HEK293 (cell line): Measurements from ENCODE around the gene BTBD19.
A peak's percentile ranks its signal among the peaks of the same experiment; 100 is the strongest.

Experiments
- BCL6B ChIP-seq: fragments of 450-650 bp; formaldehyde crosslinking; IDR thresholded peaks from 2 replicates; pipeline ENCODE4 v1.5.1; 2017; ENCODE audit warnings: missing biosample characterization, missing genetic modification characterization
- GLI4 ChIP-seq: fragments of 450-650 bp; formaldehyde crosslinking; IDR thresholded peaks from 2 replicates; pipeline ENCODE4 v1.5.1; 2016; ENCODE audit warnings: missing biosample characterization, missing genetic modification characterization
- KLF1 ChIP-seq: fragments of 450-650 bp; formaldehyde crosslinking; IDR thresholded peaks from 2 replicates; pipeline ENCODE4 v1.5.1; 2016; ENCODE audit warnings: missing biosample characterization, missing genetic modification characterization
- KLF9 ChIP-seq: fragments of 450-650 bp; formaldehyde crosslinking; IDR thresholded peaks from 2 replicates; pipeline ENCODE4 v1.5.1; 2016; ENCODE audit warnings: missing biosample characterization, missing genetic modification characterization, low read depth
- MZF1 ChIP-seq: fragments of 450-650 bp; formaldehyde crosslinking; IDR thresholded peaks from 2 replicates; pipeline ENCODE4 v1.5.1; 2017; ENCODE audit warnings: missing biosample characterization, missing genetic modification characterization, borderline replicate concordance
- PBX3 ChIP-seq: sonication (generic); formaldehyde crosslinking; IDR thresholded peaks from 2 replicates; pipeline ENCODE4 v1.8.1; 2022; ENCODE audit warnings: mild to moderate bottlenecking, moderate library complexity, missing genetic modification reagents
- REPIN1 ChIP-seq: fragments of 450-650 bp; formaldehyde crosslinking; IDR thresholded peaks from 2 replicates; pipeline ENCODE4 v1.5.1; 2017; ENCODE audit warnings: missing biosample characterization, missing genetic modification characterization, low read depth
- SALL2 ChIP-seq: fragments of 450-650 bp; formaldehyde crosslinking; IDR thresholded peaks from 2 replicates; pipeline ENCODE4 v1.5.0; 2017; ENCODE audit warnings: missing biosample characterization, mild to moderate bottlenecking, missing genetic modification characterization, borderline replicate concordance
- SETDB1 ChIP-seq: IDR thresholded peaks from one replicate; pipeline ENCODE4 v1.6.1; 2017; ENCODE audit warnings: mild to moderate bottlenecking, low read length, moderate library complexity, mixed read lengths; ENCODE audit not compliant: insufficient read length
- SP2 ChIP-seq: fragments of 450-650 bp; formaldehyde crosslinking; IDR thresholded peaks from 2 replicates; pipeline ENCODE4 v1.5.1; 2016; ENCODE audit warnings: missing biosample characterization, missing genetic modification characterization
- ZBTB17 ChIP-seq: fragments of 450-650 bp; formaldehyde crosslinking; IDR thresholded peaks from 2 replicates; pipeline ENCODE4 v1.5.1; 2016; ENCODE audit warnings: missing biosample characterization, missing genetic modification characterization
- ZBTB21 ChIP-seq: fragments of 450-650 bp; formaldehyde crosslinking; IDR thresholded peaks from 2 replicates; pipeline ENCODE4 v1.5.1; 2017; ENCODE audit warnings: missing biosample characterization, missing genetic modification characterization
- ZNF132 ChIP-seq: fragments of 450-650 bp; formaldehyde crosslinking; IDR thresholded peaks from 2 replicates; pipeline ENCODE4 v1.5.1; 2017; ENCODE audit warnings: missing biosample characterization, missing genetic modification characterization, borderline replicate concordance
- ZNF138 ChIP-seq: fragments of 450-650 bp; formaldehyde crosslinking; IDR thresholded peaks from 2 replicates; pipeline ENCODE4 v1.5.1; 2016; ENCODE audit warnings: missing biosample characterization, missing genetic modification characterization, borderline replicate concordance
- ZNF184 ChIP-seq: fragments of 450-650 bp; IDR thresholded peaks from 2 replicates; pipeline ENCODE4 v1.5.1; 2018; ENCODE audit warnings: missing biosample characterization, mild to moderate bottlenecking, missing genetic modification characterization
- ZNF202 ChIP-seq: fragments of 450-650 bp; formaldehyde crosslinking; IDR thresholded peaks from 2 replicates; pipeline ENCODE4 v1.5.1; 2016; ENCODE audit warnings: missing biosample characterization, missing genetic modification characterization, borderline replicate concordance
- ZNF221 ChIP-seq: fragments of 450-650 bp; formaldehyde crosslinking; IDR thresholded peaks from 2 replicates; pipeline ENCODE4 v1.5.1; 2017; ENCODE audit warnings: missing biosample characterization, missing genetic modification characterization, borderline replicate concordance
- ZNF248 ChIP-seq: fragments of 450-650 bp; formaldehyde crosslinking; IDR thresholded peaks from 2 replicates; pipeline ENCODE4 v1.5.1; 2017; ENCODE audit warnings: missing biosample characterization, missing genetic modification characterization
- ZNF302 ChIP-seq: fragments of 450-650 bp; formaldehyde crosslinking; IDR thresholded peaks from 2 replicates; pipeline ENCODE4 v1.5.1; 2016; ENCODE audit warnings: missing biosample characterization, missing genetic modification characterization, low read depth
- ZNF354C ChIP-seq: fragments of 450-650 bp; formaldehyde crosslinking; IDR thresholded peaks from 2 replicates; pipeline ENCODE4 v1.5.1; 2016; ENCODE audit warnings: missing biosample characterization, missing genetic modification characterization, low read depth, borderline replicate concordance
- ZNF510 ChIP-seq: fragments of 450-650 bp; formaldehyde crosslinking; IDR thresholded peaks from 2 replicates; pipeline ENCODE4 v1.5.1; 2018; ENCODE audit warnings: mild to moderate bottlenecking, missing genetic modification characterization, missing biosample characterization; ENCODE audit not compliant: insufficient replicate concordance
- ZNF518A ChIP-seq: fragments of 450-650 bp; formaldehyde crosslinking; conservative IDR thresholded peaks from 2 replicates; pipeline ENCODE4 v1.5.1; 2016; ENCODE audit warnings: low read depth, missing biosample characterization, missing genetic modification characterization
- ZNF549 ChIP-seq: fragments of 450-650 bp; IDR thresholded peaks from 2 replicates; pipeline ENCODE4 v1.5.1; 2018; ENCODE audit warnings: missing biosample characterization, missing genetic modification characterization, mild to moderate bottlenecking, inconsistent platforms, moderate library complexity
- ZNF596 ChIP-seq: fragments of 450-650 bp; IDR thresholded peaks from 2 replicates; pipeline ENCODE4 v1.5.0; 2018; ENCODE audit warnings: missing biosample characterization, mild to moderate bottlenecking, missing genetic modification characterization, moderate library complexity
- ZNF610 ChIP-seq: fragments of 450-650 bp; formaldehyde crosslinking; IDR thresholded peaks from 2 replicates; pipeline ENCODE4 v1.5.1; 2016; ENCODE audit warnings: missing biosample characterization, missing genetic modification characterization, borderline replicate concordance
- ZNF621 ChIP-seq: fragments of 450-650 bp; formaldehyde crosslinking; IDR thresholded peaks from 2 replicates; pipeline ENCODE4 v1.5.1; 2017; ENCODE audit warnings: missing biosample characterization, missing genetic modification characterization
- ZNF624 ChIP-seq: fragments of 450-650 bp; formaldehyde crosslinking; IDR thresholded peaks from 2 replicates; pipeline ENCODE4 v1.5.1; 2017; ENCODE audit warnings: missing biosample characterization, missing genetic modification characterization
- ZNF658 ChIP-seq: fragments of 450-650 bp; formaldehyde crosslinking; IDR thresholded peaks from 2 replicates; pipeline ENCODE4; 2016; ENCODE audit warnings: missing biosample characterization, missing genetic modification characterization
- ZNF704 ChIP-seq: fragments of 450-650 bp; formaldehyde crosslinking; IDR thresholded peaks from 2 replicates; pipeline ENCODE4 v1.5.1; 2016; ENCODE audit warnings: missing biosample characterization, missing genetic modification characterization
- ZNF776 ChIP-seq: fragments of 450-650 bp; formaldehyde crosslinking; IDR thresholded peaks from 2 replicates; pipeline ENCODE4 v1.5.0; 2017; ENCODE audit warnings: missing biosample characterization, missing genetic modification characterization, borderline replicate concordance
- ZNF837 ChIP-seq: fragments of 450-650 bp; formaldehyde crosslinking; IDR thresholded peaks from 2 replicates; pipeline ENCODE4 v1.5.1; 2016; ENCODE audit warnings: missing biosample characterization, missing genetic modification characterization

The BTBD19 gene

GRCh38 chr1:44799770-44800584 is 8.3 kb upstream of the BTBD19 start, which contains the start of gene PLK3 (continued):
- no peak for TF ChIP-seq ZNF138 (tag by site-specific recombination)
- peak; percentile 73 for TF ChIP-seq MZF1 (tag by site-specific recombination)
- no peak for TF ChIP-seq ZNF658
- TF ChIP-seq SP2, result peak; percentile 80
- no peak for TF ChIP-seq ZNF510 (tag by site-specific recombination)
- TF ChIP-seq ZBTB21 (tag by site-specific recombination), result peak; percentile 50; the same call in 1 of the 2 replicates
- TF ChIP-seq SETDB1, result peak; percentile 14
- peak; percentile 93 for TF ChIP-seq ZBTB17 (tag by site-specific recombination)
- no peak for TF ChIP-seq ZNF202 (tag by site-specific recombination)
- TF ChIP-seq ZNF549 (tag by site-specific recombination), result no peak
- no peak for TF ChIP-seq ZNF596 (tag by site-specific recombination)
- TF ChIP-seq ZNF248 (tag by site-specific recombination), result no peak
- no peak for TF ChIP-seq ZNF518A (tag by site-specific recombination)
- peak; percentile 97 for TF ChIP-seq KLF9 (tag by site-specific recombination)
- TF ChIP-seq SALL2 (tag by site-specific recombination), result no peak
- 0 out of 2 replicates have a peak, but pooled peaks have one; percentile 81 for TF ChIP-seq ZNF610
- TF ChIP-seq REPIN1 (tag by site-specific recombination), result no peak
- no peak; the same call in 1 of the 2 replicates for TF ChIP-seq ZNF221 (tag by site-specific recombination)
- TF ChIP-seq ZNF621 (tag by site-specific recombination), result no peak
- peak; percentile 90 for TF ChIP-seq KLF1 (tag by site-specific recombination)
- TF ChIP-seq BCL6B (tag by site-specific recombination), result no peak
- TF ChIP-seq ZNF776 (tag by site-specific recombination), result no peak
- no peak for TF ChIP-seq GLI4
- no peak for TF ChIP-seq PBX3 (CRISPR knock-in tag)
- no peak for TF ChIP-seq ZNF132
- TF ChIP-seq ZNF354C (tag by site-specific recombination), result no peak
- TF ChIP-seq ZNF302 (tag by site-specific recombination), result no peak
- TF ChIP-seq ZNF624 (tag by site-specific recombination), result no peak
- TF ChIP-seq ZNF837, result no peak
- TF ChIP-seq ZNF704 (tag by site-specific recombination), result no peak
- TF ChIP-seq ZNF184 (tag by site-specific recombination), result peak; percentile 30; the same call in 1 of the 2 replicates
